HUDEP-2 (cell line): Measurements from ENCODE around the gene TTBK1.

Experiments
- DNase-seq, 76 experiments: peaks; one replicate each; lab custom pipeline; 2025; ENCODE audit not compliant: unreplicated experiment in 76 of 76; lab: John Stamatoyannopoulos, UW

The TTBK1 gene

DNA sequence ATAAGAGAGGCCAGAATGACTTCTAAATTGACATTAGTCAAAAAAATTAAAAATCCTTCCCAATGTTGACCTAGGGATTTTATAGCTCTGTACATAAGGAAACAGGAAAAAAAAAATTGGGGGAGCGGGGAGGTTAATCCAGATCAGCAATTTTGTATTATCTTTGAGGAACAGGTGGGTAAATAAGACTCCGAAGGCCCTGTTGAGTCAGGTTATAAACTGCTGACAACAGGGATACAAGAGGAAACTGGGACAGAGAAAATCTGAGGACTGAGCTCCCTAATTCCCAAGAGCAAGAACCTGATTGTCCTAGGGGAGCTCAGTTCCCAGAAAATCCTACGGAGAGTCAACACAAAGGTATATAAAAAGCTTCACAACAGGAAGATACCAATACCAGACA, 92.2 kb downstream of the TTBK1 start:
- no peak for DNase-seq

DNA sequence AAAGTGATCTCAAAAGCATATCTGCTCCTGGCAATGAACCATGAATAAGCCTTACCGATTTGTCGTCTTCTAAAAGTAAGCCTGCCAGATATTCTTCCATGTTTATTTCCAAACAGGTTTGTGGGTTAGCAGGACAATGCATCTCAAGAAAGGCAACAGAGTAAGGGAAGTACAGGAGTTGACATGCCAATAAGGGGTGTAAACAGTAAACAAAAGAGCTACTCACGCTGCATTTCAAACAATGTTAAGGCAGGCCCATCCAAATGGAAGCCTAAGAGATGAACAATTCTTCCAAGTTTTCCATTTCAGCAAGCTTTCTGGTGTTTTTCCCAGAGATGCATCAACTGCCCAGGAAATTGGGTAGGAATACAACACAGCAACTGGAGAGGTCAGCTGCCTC, 93.1 kb downstream of the TTBK1 start:
- no peak for DNase-seq
